NB4 (cell line): ENCODE results near the gene HOTAIR.

ENCODE experiments used
- CTCF ChIP-seq: IDR thresholded peaks from one replicate; pipeline ENCODE4 v1.5.1; 2012; ENCODE audit warnings: low read depth, low read length
- POLR2A ChIP-seq: IDR thresholded peaks from 2 replicates; pipeline ENCODE4 v1.6.1; 2011; ENCODE audit warnings: mild to moderate bottlenecking; ENCODE audit not compliant: insufficient read length; ENCODE audit errors: extremely low read depth

GRCh38 chr12:53986686-53987483 is 12.1 kb upstream of the HOTAIR start:
- no peak for TF ChIP-seq CTCF
- TF ChIP-seq POLR2A: no peak
